OCI-LY7 (cell line): ENCODE measurements around the gene CTH. TPM values are rescaled to one million over a fixed set of nuclear protein-coding genes. Genes with fewer than 3 reads are reported as not detected.

Experiments
- BruUV-seq: library from RNA; stranded (reverse); fragments of 400-500 nt; replicated peaks from 2 replicates; lab custom pipeline; 2021; lab: Mats Ljungman, UMichigan
- CTCF ChIA-PET: fragments of 300-600 bp; sonication (Branson Sonifier 250); formaldehyde crosslinking; loops from one replicate; lab custom pipeline; 2022; ENCODE audit warnings: antibody characterized with exemption; ENCODE audit not compliant: unreplicated experiment; lab: Charles Lee
- POLR2A ChIA-PET: fragments of 300-600 bp; sonication (Branson Sonifier 250); formaldehyde crosslinking; loops from one replicate; lab custom pipeline; 2022; ENCODE audit warnings: antibody characterized with exemption; lab: Charles Lee
- DNase-seq: peaks from one replicate; pipeline ENCODE4 v3.0.0-alpha.2; 2015; ENCODE audit warnings: low spot score
- H2AFZ ChIP-seq: fragments of 200-600 bp; sonication (generic), shearing (Covaris generic); 2 replicates; pipeline ENCODE4 v1.6.1; 2014; ENCODE audit warnings: mild to moderate bottlenecking, antibody characterized with exemption, low read length, moderate library complexity
- H3K27ac ChIP-seq: fragments of 200-600 bp; sonication (generic); 2 replicates; pipeline ENCODE4 v1.5.1; 2014; ENCODE audit warnings: mixed run types, low read depth, mild to moderate bottlenecking, moderate library complexity, low read length, inconsistent platforms; ENCODE audit not compliant: poor library complexity, severe bottlenecking
- H3K36me3 ChIP-seq: fragments of 200-600 bp; sonication (generic); 2 replicates; pipeline ENCODE4 v1.6.1; 2014; ENCODE audit warnings: mild to moderate bottlenecking, antibody characterized with exemption, low read length, moderate library complexity, mixed read lengths; ENCODE audit not compliant: insufficient read depth
- H3K4me1 ChIP-seq: fragments of 200-600 bp; sonication (generic); 2 replicates; pipeline ENCODE4 v1.5.1; 2014; ENCODE audit warnings: mild to moderate bottlenecking, low read length; ENCODE audit not compliant: insufficient read depth, poor library complexity, severe bottlenecking
- H3K4me2 ChIP-seq: fragments of 200-600 bp; sonication (generic); 2 replicates; pipeline ENCODE4 v1.6.1; 2014; ENCODE audit warnings: mild to moderate bottlenecking, low read length
- H3K4me3 ChIP-seq: fragments of 200-600 bp; sonication (generic); 2 replicates; pipeline ENCODE4 v1.5.1; 2014; ENCODE audit warnings: mild to moderate bottlenecking, low read depth, low read length; ENCODE audit not compliant: poor library complexity, severe bottlenecking
- H3K79me2 ChIP-seq: fragments of 200-600 bp; sonication (generic); 2 replicates; pipeline ENCODE4 v1.6.1; 2016; ENCODE audit warnings: low read depth, mild to moderate bottlenecking, low read length, moderate library complexity, mixed read lengths; ENCODE audit not compliant: insufficient read depth
- H3K9me2 ChIP-seq: fragments of 200-600 bp; sonication (generic); 2 replicates; pipeline ENCODE4 v1.6.1; 2016; ENCODE audit warnings: mild to moderate bottlenecking, low read length, mixed read lengths; ENCODE audit not compliant: insufficient read depth
- H3K9me3 ChIP-seq: fragments of 200-600 bp; sonication (generic); 2 replicates; pipeline ENCODE4 v1.6.1; 2014; ENCODE audit warnings: mild to moderate bottlenecking, mixed run types, low read length, mixed read lengths
- H4K20me1 ChIP-seq: fragments of 200-600 bp; sonication (generic); 2 replicates; pipeline ENCODE4 v1.6.1; 2014; ENCODE audit warnings: mild to moderate bottlenecking, antibody characterized with exemption, low read length, moderate library complexity, mixed read lengths; ENCODE audit not compliant: insufficient read depth
- EZH2phosphoT487 ChIP-seq: fragments of 200-600 bp; sonication (generic); IDR thresholded peaks from 2 replicates; pipeline ENCODE4 v1.6.1; 2018; ENCODE audit warnings: low read depth, borderline replicate concordance, mild to moderate bottlenecking, mixed run types, antibody characterized with exemption, low read length, moderate library complexity, mixed read lengths
- intact Hi-C: fragments of 100-400 bp; cut with micrococcal nuclease; formaldehyde crosslinking; loops from one replicate; pipeline ENCODE4 v1.10.0; 2022; ENCODE audit not compliant: unreplicated experiment
- total RNA-seq, 2 experiments: library from RNA; depleted of rRNA in 1 of 2; stranded (reverse); fragments of >200 nt in 1 of 2; shearing (Covaris generic) in 1 of 2; gene quantifications; 2 replicates each; pipeline ENCODE4 v1.2.3, GENCODE V29; 2014 to 2022
- TF ChIP-seq, protein P1 (sequence below): fragments of 200-600 bp; sonication (generic); conservative IDR thresholded peaks from 2 replicates; pipeline ENCODE4 v1.5.1; 2014; ENCODE audit warnings: mild to moderate bottlenecking, antibody characterized with exemption, low read length, moderate library complexity, mixed read lengths

Gene CTH
- total RNA-seq, 2 experiments from 2014 or later, result 9.7 to 14.4 TPM

DNA sequence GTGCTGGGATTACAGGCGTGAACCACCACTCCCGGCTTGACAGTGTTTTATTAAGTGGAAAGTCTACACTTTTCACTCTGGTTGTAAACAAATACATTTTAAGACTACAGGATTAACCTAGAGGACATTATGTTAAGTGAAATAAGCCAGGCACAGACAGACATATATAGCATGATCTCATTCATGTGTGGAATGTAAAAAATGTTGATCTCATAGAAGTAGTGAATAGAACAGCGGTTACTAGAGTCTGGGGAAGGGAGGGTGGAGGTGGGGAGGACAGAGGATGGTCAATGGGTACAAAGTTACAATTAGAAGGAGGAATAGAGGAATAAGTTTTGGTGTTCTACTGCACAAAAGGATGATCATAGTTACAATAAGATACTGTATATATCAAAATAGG lies 16.9 kb downstream of the CTH start:
- ChIA-PET CTCF (no interaction called here), POLR2A (no interaction called here)
- H3K9me3 ChIP-seq, result no peaks in the 10 kb centered on the region
- BruUV-seq, result no TSS peak
- no peak for TF ChIP-seq EZH2phosphoT487
- TF ChIP-seq, protein P1, sequence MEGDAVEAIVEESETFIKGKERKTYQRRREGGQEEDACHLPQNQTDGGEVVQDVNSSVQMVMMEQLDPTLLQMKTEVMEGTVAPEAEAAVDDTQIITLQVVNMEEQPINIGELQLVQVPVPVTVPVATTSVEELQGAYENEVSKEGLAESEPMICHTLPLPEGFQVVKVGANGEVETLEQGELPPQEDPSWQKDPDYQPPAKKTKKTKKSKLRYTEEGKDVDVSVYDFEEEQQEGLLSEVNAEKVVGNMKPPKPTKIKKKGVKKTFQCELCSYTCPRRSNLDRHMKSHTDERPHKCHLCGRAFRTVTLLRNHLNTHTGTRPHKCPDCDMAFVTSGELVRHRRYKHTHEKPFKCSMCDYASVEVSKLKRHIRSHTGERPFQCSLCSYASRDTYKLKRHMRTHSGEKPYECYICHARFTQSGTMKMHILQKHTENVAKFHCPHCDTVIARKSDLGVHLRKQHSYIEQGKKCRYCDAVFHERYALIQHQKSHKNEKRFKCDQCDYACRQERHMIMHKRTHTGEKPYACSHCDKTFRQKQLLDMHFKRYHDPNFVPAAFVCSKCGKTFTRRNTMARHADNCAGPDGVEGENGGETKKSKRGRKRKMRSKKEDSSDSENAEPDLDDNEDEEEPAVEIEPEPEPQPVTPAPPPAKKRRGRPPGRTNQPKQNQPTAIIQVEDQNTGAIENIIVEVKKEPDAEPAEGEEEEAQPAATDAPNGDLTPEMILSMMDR, result no peak
- no peak for DNase-seq
- no peaks in the 10 kb centered on the region for H3K4me1 ChIP-seq
- no peak overlapping the region for H3K27ac ChIP-seq
- H2AFZ ChIP-seq, result no peak overlapping the region
- intact Hi-C loops, result no loop called here
- H3K9me2 ChIP-seq, result no peaks in the 10 kb centered on the region
- no peaks in the 10 kb centered on the region for H4K20me1 ChIP-seq
- H3K4me3 ChIP-seq, result no peak overlapping the region
- no peaks in the 10 kb centered on the region for H3K79me2 ChIP-seq
- H3K36me3 ChIP-seq, result 0 out of 2 replicates have a peak, but pooled peaks cover 4% of the 10 kb centered on the region
- H3K4me2 ChIP-seq, result no peak overlapping the region

DNA sequence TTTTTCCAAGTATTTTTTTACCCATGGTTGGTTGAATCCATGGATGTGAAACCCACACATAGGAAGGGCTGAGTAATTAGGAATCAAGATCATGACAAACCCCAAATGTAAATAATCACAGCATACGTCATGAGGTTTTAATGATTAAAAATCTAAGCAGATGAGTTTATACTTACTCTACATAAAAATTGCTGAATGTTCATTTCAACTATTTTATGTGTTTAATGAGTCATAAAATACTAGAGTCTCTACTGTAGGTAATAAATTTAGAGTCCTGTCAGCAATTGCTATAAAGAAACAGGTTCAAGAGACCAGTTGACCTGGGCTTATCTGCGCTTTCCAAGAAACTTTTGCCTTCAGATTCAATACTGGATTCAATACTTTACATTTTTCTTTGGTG lies 18.2 kb downstream of the CTH start:
- ChIA-PET POLR2A (no interaction called here), CTCF (no interaction called here)
- no peak for DNase-seq
- Histone ChIP-seq H4K20me1 (no peaks in the 10 kb centered on the region), H3K9me3 (no peaks in the 10 kb centered on the region), H3K9me2 (no peaks in the 10 kb centered on the region), H3K4me1 (no peaks in the 10 kb centered on the region), H3K79me2 (no peaks in the 10 kb centered on the region), H3K4me3 (no peak overlapping the region), H3K4me2 (no peak overlapping the region), H2AFZ (no peak overlapping the region), H3K27ac (no peak overlapping the region), H3K36me3 (peaks cover 7% of the 10 kb centered on the region; the same call in 1 of the 2 replicates)
- no peak for TF ChIP-seq EZH2phosphoT487
- BruUV-seq, result no TSS peak
- intact Hi-C loops, result no loop called here

DNA sequence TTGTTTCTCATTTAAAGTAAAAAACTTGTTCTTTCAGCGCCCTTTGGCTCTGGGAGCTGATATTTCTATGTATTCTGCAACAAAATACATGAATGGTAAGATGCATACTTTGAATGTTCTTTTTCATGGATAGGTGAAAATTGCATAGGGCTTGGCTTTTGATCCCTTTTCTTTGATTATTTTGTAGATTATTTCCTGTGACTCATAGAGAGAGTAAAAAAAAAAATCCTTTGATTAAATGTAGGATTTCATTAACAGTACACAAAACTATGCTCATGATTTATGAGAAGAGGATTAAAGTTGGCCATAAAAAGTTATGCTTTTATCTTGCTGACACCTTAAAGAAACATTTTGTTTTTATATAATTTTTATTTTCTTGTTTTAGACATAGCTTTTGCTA lies 18.7 kb downstream of the CTH start:
- Histone ChIP-seq H3K9me3 (no peaks in the 10 kb centered on the region), H3K9me2 (no peaks in the 10 kb centered on the region), H3K4me1 (no peaks in the 10 kb centered on the region), H3K4me3 (no peak overlapping the region), H3K36me3 (peaks cover 8% of the 10 kb centered on the region; the same call in 1 of the 2 replicates), H3K27ac (no peak overlapping the region), H3K79me2 (no peaks in the 10 kb centered on the region), H2AFZ (no peak overlapping the region), H4K20me1 (no peaks in the 10 kb centered on the region), H3K4me2 (no peak overlapping the region)
- intact Hi-C loops, result no loop called here
- no peak for DNase-seq
- CTCF ChIA-PET, result no interaction called here
- POLR2A ChIA-PET, result interaction anchor here (0.6 kb wide), 1 partner anchor 322 kb away, joined by 3 read pairs; no protein-coding TSS in a partner anchor
- TF ChIP-seq EZH2phosphoT487, result no peak
- TF ChIP-seq, protein P1, result no peak
- no TSS peak for BruUV-seq
